HG02642 (cell line): ENCODE data around the gene MED12.

Source experiments
- ATAC-seq: cut with Tn5 transposase; IDR thresholded peaks from one replicate; pipeline ENCODE4 v1.9.1; 2021; ENCODE audit warnings: mild to moderate bottlenecking; ENCODE audit not compliant: unreplicated experiment, poor library complexity

The MED12 gene

DNA sequence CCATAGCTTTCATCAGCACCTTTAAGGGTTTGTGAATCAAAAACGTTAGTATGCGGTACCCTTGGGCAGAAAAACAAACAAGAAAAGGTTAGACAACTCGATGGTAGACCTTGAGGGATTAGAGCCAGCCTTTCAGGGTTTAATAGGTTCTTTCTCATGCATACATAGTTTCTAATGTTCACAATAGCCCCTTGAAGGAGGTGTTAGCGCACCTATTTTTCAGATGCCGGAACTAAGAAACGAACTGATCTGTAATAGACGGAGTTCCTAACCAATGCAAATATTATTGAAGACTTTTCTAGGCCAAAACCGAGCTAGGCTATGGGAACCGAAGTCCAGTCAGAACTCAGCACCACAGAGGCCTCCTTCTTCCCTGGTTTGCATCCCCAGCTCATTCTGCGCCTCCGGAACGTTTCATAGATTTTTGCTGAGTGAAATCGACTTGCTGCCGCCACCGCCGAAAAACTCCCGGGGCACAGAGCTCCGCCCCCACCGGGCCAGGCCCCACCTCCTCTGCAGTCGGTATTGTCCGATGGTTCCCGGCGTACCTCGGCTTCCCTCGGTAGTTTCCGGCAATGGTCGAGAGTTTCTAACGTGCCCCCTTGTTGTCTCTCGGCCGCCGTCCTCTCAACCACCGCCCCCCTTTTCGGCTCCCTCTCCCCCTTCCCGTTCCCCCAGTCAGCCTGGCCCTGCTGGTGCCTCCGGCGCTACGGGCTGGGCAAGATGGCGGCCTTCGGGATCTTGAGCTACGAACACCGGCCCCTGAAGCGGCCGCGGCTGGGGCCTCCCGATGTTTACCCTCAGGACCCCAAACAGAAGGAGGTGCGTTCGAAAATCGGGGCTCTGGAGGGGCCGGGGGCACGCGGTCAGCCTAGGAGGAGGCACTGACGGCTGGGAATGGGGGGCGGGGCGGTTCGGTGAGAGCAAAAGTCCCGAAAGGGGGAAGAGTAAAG is at the start of gene MED12:
Gene MED12 (plus strand): TSS at position 565 of the 953 bp plus-strand sequence. CDS start 159 bp downstream, at position 724.
- ATAC-seq, result peak; percentile 94

DNA sequence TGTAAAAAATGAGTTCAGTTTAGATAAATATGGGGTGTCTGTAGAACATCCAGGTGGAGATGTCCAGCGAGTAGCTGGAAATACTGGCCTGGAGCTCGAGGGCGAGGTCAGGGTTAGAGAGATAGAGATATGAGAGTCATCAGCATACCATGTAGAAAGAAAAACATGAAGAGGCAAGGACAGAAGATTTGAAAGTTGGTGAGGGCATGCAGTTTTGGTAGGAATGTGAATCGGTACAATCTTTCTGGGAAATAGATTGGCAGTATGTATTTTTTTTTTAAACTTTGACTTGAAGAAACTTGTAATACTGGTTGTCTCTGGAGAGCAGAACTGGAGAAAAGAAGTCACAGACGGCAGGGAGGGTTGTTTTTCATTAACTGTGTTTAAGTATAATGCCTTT is 47.9 kb upstream of the MED12 start:
- no peak for ATAC-seq

DNA sequence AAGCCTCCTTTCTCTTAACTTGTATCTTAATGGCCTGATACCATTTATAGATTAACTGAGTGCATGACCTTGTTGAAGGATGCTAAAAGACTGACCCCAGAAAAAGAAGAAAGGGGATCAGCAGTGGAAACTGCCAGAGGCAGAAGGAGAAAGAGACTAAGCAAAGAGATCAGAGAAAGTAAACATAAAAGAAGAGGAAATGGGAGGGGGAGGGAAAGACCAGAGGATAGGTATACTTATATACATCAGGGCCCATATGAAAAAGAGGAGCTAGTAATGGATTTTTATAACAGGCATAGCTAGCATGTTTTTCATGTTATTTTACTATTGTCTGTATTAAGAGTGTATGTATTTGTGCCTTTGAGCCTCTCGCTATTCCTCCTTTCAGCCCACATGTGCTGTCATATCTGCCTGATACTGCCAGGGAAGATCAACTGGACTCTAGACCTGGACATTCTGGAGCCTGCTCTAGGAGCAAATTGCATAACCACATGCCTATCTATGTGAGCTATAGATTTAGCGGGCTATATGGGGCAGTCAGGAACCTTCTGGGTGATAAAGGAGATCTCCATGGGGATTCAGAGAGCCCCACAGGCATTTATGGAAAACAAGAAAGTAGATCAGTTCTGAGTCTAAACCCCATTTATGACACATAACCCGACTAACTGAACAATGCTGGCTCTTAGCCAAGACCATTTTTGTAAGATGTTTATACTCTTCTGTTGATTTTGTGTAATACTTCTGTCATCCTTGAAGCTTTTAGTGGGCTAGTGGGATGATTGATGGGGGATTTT is 36.9 kb upstream of the MED12 start:
- no peak for ATAC-seq

DNA sequence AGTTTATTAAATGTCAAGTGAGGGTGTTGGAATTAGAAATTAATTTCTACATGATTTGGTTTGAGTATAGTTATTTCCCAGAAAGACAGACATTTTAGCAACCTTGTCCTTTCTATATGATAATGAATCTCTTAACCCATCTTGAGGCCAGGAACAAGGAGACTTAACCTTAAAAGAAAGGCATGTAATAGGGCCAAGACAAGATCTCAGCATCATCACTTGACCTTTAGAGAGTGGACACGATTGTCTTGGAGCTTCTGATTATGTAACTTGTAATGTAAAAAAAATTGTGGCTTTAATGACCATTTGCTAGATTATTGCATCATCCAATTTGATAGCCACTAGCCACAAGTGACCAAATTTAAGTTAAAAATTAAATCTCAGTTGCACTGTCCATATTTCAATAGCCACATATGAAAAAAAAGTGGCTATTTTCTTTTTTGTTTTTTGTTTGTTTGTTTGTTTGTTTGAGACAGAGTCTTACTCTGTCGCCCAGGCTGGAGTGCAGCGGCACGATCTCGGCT is 36.2 kb upstream of the MED12 start:
- no peak for ATAC-seq

DNA sequence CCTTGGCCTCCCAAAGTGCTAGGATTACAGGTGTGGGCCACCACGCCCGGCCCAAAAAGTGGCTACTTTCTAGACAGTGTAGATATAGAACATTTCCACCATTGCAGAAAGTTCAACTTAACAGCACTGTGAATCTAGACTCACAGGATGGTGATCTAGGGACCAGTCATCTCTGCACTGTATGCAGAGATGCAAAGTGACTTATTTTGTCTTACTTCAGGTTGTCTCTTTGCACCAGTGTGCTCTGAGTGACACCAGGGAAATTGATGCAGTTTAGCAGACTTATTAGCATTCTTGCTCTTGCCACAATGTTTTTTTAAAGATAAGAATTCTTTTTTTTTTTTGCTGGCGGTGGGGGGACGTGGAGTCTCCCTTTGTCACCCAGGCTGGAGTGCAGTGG is 35.6 kb upstream of the MED12 start:
- ATAC-seq, result no peak

DNA sequence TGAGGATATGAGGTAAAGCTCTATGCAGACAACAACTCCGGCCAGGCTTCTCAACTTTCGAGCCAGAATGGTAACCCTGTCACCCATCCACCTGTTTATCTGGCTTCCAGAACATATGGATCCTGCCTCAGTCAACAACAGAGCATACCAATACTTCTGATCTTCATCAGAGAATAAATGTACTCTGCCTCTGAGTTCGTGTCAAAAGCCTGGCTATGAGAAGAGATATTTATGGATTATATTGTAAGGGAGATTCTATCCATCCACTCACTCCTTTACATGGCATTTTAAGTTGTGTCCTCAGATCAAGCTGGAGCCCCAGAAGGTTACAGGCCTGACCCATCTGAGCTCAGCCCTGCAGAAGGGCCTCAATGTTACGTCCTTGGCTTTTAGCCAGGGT is 32.5 kb upstream of the MED12 start:
- ATAC-seq, result no peak

DNA sequence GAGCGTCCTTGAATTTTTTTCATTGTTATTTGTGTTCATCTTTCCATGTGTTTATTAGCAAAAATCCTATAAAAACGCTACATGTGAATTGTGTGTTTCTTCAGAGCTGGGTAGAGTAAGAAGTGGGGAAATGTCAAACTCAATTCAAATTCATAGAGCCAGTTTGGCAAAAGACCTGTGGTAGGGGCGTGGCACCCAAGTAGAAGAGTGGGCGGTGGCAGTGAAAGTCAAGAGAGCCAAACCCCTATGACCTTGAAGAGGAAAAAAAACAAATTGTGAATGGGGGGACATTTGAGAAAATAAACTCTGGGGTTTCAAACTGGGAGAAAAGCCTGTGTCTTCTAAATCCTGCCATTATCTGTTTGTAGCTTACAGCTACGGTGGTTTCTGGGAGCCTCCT is 27.1 kb upstream of the MED12 start:
- ATAC-seq, result no peak

DNA sequence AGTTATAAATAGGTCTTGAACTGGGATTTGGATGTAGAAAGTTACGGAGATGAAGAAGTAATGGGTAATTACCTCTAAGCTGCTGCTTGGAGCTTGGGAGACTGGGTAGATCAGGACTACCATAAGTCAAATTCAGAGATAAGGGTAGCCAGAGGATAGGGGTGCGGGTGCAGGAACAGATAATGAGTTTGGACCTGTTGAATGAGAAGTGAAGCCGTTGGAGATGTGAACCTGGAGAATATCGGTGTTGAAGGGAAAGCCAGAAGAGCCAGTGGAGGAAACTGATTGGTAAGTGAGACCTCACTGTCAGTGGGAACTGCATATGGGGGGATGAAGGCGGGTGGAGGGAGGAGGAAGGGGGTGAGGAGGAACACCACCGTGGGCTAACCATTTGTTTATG is 23.4 kb upstream of the MED12 start:
- ATAC-seq, result no peak

DNA sequence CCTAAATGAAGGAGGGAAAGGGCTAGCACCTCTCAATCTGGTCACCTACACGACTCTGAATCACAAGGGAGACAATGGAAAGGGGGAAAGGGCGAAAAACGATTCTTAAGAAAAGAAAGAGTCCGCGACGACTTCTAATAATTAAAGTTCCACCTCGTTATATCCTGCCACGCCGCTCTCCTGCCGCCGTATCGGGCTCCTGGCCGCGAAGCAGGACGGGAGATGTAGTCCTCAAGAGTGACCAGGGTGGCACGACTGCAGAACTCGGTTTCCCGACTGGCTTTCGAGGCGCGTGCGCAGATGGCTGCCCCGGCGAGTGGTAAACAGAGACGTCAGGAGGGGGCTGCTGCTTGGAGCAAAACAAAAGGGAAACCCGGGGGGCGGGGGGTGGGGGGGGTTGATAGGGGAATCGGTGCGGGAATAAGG is 22.8 kb upstream of the MED12 start, which contains the start of gene FOXO4:
Gene FOXO4 (plus strand): TSS at position 297 of the 426 bp plus-strand sequence. CDS start 678 bp downstream, outside the sequence.
- peak; percentile 90 for ATAC-seq

DNA sequence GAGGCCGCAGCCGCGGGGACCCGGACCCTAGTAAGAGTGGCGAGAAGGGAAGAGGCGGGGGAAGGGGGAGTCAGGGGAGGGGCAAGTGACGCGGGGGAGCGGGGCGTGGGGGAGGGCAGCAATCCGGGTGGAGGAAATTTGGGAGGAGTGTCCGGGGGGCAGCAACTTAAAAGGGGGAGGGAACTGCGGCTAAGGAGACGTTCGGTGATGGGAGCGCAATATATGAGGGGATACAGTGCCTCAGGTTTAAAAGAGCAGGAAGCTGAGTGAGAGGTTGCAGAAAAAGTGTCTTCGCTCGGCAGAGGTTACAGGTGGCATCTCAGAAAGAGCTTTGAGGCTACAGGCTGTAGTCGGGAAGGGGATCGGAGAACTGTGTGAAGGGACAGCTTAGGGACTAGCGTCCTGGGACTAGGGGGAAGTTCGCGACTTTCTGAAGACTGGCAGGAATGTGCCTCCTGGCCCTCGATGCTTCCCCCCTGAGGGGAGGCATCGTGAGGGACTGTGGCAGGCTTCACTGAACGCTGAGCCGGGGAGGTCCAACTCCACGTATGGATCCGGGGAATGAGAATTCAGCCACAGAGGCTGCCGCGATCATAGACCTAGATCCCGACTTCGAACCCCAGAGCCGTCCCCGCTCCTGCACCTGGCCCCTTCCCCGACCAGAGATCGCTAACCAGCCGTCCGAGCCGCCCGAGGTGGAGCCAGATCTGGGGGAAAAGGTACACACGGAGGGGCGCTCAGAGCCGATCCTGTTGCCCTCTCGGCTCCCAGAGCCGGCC is 22.2 kb upstream of the MED12 start:
- peak; percentile 18 for ATAC-seq

DNA sequence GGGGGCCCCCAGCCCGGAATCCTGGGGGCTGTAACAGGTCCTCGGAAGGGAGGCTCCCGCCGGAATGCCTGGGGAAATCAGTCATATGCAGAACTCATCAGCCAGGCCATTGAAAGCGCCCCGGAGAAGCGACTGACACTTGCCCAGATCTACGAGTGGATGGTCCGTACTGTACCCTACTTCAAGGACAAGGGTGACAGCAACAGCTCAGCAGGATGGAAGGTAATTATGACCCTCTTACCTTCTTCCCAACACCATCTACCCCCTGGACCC is 21.7 kb upstream of the MED12 start:
- no peak for ATAC-seq

DNA sequence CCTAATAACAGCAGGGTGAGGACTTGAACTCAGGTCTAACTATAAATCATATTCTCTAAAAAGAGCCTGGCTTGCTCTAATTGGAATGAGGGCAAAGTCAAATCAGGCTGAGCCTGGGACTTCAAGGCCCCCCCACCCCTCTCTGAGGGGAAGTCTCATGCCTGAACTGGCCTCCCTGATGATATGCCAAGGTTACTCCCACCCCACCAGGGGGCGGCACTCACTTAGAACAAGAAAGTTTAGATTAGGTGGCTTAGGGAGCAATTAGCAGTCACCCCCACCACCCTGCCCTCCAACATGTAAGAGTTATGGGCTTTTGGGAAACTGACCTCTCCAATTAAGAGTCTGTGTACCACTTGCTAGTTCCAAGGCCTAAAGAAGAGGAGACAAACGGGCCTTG is 20.1 kb upstream of the MED12 start:
- peak; percentile 43 for ATAC-seq

DNA sequence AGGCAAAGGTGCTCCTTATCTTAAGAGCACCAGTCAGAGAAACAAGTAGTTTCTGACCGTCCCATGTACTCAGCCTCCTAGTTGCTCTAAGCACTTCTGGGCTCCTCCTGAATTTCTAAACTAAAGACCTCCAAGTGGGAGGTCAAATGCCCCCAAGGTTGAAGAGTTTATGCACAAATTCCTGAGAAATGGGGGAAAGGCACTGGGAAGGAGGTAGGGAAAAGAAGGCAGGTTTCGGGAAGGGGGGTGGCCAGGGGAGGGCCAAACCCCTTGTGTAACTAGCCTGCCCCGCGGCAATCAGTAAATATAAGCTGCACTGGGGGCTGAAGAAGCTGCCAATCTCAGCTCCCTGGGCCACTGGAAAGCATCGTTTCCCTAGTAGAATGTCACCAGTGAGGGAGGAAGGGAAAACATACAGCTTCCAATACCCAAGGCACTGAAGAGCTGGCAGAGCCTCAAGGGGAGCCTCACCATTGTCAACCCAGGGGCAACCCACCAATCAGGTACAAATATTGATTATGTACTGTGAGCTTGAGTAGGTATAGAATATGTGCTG is 19.4 kb upstream of the MED12 start:
- no peak for ATAC-seq

DNA sequence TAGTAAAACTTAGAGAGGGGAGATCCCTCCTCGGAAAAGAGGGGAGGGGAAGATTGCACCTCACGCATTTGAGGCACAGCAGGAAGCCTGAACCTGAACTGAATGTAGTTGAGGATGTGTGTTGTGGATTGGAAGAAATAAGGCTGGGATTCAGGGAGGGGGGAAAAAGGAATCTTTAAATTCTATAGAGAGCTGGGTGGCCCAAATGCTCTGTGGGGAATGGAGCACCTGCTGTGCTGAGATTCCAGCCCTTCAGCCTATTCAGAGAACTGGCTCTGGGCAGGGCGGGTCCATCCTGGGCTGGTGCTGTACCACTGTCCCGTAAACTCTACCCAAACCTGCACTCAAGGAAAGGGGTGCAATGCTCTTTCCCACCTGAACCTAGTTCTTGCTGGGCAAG is 18.7 kb upstream of the MED12 start:
- no peak for ATAC-seq

DNA sequence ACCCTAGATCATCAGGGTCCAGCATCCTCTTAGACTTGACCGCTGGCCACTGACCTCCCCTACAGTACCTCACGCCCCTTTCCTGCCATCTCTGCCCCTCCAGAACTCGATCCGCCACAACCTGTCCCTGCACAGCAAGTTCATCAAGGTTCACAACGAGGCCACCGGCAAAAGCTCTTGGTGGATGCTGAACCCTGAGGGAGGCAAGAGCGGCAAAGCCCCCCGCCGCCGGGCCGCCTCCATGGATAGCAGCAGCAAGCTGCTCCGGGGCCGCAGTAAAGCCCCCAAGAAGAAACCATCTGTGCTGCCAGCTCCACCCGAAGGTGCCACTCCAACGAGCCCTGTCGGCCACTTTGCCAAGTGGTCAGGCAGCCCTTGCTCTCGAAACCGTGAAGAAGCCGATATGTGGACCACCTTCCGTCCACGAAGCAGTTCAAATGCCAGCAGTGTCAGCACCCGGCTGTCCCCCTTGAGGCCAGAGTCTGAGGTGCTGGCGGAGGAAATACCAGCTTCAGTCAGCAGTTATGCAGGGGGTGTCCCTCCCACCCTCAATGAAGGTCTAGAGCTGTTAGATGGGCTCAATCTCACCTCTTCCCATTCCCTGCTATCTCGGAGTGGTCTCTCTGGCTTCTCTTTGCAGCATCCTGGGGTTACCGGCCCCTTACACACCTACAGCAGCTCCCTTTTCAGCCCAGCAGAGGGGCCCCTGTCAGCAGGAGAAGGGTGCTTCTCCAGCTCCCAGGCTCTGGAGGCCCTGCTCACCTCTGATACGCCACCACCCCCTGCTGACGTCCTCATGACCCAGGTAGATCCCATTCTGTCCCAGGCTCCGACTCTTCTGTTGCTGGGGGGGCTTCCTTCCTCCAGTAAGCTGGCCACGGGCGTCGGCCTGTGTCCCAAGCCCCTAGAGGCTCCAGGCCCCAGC is 17.6 kb upstream of the MED12 start:
- no peak for ATAC-seq

DNA sequence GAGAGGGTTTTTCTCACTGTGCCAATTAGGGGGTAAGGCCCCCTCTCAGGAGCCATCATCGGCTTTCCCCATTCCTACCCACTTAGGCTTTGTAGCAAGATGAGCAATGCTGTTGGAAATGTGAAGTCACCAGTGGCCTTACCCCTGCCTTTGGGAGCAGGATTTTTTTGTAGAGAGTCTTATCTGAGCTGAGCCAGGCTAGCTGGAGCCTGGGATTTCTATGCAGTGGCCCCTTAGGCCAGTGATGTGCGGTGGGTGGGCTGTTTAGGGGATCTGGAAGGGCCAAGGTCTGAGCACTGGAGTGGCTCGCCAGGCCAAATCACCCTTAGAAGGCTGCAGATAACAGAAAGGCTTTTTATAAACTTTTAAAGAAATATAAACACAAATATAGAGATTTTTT is 16.1 kb upstream of the MED12 start:
- no peak for ATAC-seq

DNA sequence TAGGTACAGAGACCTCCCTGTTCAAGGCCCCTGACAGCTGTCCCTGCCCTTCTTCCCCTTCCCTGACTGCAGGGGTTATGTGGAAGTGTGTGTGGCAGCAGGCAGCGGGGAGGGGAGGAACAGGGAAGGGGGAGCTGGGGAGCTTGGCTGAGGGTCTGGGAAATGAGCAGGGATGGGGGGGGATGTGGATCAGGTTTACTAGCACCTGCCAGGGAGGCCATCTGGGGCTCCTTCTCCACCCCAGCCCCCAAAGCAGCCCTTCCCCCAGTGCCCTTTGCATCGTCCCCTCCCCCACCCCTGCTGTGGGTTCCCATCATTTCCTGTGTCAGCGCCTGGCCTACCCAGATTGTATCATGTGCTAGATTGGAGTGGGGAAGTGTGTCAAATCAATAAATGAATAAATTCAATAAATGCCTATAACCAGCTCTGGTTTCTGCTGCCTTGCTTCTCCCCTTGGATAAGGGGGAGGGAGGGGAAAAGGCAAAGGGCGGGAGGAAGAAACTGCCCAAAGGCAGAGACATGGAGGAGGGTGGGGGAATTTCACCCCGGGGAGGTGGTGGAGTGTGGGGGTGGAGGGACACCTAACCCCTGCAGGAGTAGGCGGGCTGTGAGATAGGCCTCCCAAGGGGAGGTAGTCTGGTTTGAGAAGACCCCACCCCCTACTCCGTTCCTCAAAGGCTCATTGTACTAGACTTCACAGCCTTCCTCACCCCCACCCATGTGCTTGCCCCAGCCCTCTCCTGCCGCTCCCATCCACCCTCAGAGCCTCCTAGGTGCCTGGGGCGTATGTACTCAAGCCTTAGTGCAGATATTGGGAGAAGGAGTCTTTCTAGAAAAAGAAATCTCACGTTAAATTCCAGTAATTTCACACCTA is 15.0 kb upstream of the MED12 start:
- ATAC-seq, result peak; percentile 51

DNA sequence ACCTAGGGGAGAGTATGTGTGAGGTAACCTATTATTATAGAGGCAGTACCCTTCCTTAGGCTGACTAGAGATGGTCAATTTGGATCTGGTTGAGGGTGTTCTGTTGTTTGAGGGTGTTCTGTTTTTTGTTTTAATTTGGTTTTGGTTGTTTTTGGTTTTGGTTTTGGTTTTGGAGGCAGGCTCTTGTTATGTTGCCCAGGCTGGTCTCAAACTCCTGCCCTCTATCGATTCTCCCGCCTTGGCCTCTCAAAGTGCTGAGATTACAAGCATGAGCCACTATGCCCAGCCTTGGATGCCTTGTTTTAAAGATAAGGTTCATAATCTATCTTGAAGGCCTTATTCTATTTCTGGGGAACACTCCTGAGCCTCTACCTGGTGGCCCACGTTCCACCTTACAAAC is 12.8 kb upstream of the MED12 start:
- no peak for ATAC-seq
